Cerebellar nuclear complex (tissue), 1 donor: Measurements from ENCODE around the gene CSF3.
"Not testable (repeated sequence)": the region's sequence is repeated elsewhere in the genome, so short reads cannot be mapped to it uniquely, and the experiment has no call there.

ENCODE experiments used
- DNase-seq, 2 experiments: peaks; one replicate each; lab custom pipeline; 2025; lab: John Stamatoyannopoulos, UW

CSF3 gene

GRCh38 chr17:39997543-39997942, 17.7 kb upstream of the CSF3 start:
- DNase-seq = no peak

GRCh38 chr17:39999067-39999466, 16.2 kb upstream of the CSF3 start:
- no peak for DNase-seq

- DNase-seq = no peak
These were observed 15.1 kb upstream of the CSF3 start for GRCh38 chr17:40000161-40000560.

DNA sequence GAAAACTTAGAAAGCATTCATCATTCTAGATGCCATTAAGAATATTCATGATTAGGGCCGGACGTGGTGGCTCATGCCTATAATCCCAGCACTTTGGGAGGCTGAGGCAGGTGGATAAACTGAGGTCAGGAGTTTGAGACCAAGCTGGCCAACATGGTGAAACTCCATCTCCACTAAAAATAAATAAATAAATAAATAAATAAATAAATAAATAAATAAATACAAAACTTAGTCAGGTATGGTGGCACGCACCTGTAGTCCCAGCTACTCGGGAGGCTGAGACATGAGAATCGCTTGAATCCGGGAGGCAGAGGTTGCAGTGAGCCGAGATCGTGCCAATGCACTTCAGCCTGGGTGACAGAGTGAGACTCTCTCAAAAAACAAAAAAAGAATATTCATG, 13.9 kb upstream of the CSF3 start:
- DNase-seq = not testable (repeated sequence)

- no peak for DNase-seq
These were observed 11.2 kb upstream of the CSF3 start for GRCh38 chr17:40004072-40004471.

GRCh38 chr17:40004712-40005111, 10.5 kb upstream of the CSF3 start:
- DNase-seq = no peak

DNA sequence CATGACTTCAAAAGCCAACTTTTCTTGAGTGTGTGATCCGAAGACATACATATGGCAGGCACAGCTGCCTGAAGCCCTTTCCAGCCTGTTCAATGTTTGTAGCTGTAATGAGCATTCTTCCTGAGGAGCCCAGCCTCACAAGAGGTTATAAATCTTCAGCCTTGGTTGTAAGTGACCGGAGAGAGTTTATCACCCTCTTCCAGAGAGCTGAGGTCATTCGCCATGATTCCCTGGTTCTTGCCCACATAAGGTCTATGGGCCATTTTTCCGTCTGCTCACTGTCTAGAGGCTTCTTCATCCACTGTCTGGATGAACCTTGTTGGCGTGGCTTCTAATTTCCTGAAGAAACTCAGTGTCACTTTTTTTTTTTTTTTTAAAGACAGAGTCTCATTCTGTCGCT, 9.7 kb upstream of the CSF3 start:
- DNase-seq = no peak

DNA sequence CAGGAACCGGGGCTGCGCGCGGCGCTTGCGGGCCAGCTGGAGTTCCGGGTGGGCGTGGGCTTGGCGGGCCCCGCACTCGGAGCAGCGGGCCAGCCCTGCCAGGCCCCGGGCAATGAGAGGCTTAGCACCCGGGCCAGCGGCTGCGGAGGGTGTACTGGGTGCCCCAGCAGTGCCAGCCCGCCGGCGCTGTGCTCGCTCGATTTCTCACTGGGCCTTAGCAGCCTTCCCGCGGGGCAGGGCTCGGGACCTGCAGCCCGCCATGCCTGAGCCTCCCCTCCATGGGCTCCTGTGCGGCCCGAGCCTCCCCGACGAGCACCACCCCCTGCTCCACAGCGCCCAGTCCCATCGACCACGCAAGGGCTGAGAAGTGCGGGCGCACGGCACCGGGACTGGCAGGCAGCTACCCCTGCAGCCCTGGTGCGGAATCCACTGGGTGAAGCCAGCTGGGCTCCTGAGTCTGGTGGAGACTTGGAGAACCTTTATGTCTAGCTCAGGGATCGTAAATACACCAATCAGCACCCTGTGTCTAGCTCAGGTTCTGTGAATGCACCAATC, 4.2 kb upstream of the CSF3 start:
- not testable (repeated sequence) for DNase-seq

GRCh38 chr17:40012017-40012647, 3.1 kb upstream of the CSF3 start:
- DNase-seq = not testable (repeated sequence)

- DNase-seq = no peak
These were observed 762 bp upstream of the CSF3 start for GRCh38 chr17:40014375-40014980.

DNA sequence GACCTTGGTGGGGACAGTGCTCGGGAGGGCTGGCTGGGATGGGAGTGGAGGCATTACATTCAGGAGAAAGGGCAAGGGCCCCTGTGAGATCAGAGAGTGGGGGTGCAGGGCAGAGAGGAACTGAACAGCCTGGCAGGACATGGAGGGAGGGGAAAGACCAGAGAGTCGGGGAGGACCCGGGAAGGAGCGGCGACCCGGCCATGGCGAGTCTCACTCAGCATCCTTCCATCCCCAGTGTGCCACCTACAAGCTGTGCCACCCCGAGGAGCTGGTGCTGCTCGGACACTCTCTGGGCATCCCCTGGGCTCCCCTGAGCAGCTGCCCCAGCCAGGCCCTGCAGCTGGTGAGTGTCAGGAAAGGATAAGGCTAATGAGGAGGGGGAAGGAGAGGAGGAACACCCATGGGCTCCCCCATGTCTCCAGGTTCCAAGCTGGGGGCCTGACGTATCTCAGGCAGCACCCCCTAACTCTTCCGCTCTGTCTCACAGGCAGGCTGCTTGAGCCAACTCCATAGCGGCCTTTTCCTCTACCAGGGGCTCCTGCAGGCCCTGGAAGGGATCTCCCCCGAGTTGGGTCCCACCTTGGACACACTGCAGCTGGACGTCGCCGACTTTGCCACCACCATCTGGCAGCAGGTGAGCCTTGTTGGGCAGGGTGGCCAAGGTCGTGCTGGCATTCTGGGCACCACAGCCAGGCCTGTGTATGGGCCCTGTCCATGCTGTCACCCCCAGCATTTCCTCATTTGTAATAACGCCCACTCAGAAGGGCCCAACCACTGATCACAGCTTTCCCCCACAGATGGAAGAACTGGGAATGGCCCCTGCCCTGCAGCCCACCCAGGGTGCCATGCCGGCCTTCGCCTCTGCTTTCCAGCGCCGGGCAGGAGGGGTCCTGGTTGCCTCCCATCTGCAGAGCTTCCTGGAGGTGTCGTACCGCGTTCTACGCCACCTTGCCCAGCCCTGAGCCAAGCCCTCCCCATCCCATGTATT, 1.1 kb downstream of the CSF3 start:
- no peak for DNase-seq

DNA sequence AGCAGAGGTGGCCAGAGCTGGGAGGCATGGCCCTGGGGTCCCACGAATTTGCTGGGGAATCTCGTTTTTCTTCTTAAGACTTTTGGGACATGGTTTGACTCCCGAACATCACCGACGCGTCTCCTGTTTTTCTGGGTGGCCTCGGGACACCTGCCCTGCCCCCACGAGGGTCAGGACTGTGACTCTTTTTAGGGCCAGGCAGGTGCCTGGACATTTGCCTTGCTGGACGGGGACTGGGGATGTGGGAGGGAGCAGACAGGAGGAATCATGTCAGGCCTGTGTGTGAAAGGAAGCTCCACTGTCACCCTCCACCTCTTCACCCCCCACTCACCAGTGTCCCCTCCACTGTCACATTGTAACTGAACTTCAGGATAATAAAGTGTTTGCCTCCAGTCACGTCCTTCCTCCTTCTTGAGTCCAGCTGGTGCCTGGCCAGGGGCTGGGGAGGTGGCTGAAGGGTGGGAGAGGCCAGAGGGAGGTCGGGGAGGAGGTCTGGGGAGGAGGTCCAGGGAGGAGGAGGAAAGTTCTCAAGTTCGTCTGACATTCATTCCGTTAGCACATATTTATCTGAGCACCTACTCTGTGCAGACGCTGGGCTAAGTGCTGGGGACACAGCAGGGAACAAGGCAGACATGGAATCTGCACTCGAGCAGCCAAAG, 2.3 kb downstream of the CSF3 start:
- DNase-seq = no peak

DNA sequence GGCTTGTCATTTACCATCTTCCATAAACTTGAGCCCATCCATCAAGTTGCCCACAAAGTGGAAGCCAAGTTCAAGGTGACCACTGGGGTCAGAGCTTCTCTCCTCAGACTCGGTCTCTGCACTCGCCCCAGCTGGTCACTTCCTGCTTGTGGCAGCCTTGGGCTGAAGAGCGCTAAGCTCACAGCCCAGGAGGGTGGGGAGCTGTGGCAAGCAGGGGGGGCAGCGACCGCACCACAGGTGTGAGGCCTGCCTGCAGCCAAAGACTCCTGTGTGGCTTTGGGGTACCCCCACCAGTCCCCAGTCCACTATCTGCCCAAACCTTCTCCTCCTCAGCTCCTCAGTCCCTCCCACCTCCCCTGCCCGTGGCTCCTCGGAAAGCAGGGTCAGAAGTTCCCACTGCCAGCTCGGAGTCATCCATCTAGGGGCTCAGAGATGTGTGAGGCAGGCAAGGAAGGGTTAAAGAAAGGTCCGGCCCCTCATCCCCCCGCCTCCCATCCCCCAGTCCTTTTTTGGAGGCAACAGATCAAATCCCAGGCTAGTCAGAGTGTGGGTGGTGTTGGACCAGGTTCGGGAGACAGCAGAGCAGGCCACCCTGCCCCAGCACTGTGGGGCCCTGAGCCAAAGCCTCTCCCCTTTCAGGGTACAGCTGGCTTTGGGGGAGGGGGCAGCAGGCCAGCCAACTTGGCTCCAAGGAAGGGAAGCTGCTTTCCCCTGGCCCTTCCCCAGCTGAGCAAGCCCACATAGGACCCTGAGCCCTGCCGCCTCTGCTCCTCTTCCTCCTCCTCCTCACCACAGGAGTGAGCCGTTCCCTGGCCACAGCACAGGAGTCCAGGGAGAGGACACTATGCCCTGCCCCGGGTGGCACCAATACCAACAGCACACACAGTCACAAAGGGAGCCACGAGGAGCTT, 3.2 kb downstream of the CSF3 start:
- no peak for DNase-seq

- no peak for DNase-seq
These were observed 4.1 kb downstream of the CSF3 start for GRCh38 chr17:40019140-40019991.

GRCh38 chr17:40020146-40020545, 4.9 kb downstream of the CSF3 start:
- no peak for DNase-seq

DNA sequence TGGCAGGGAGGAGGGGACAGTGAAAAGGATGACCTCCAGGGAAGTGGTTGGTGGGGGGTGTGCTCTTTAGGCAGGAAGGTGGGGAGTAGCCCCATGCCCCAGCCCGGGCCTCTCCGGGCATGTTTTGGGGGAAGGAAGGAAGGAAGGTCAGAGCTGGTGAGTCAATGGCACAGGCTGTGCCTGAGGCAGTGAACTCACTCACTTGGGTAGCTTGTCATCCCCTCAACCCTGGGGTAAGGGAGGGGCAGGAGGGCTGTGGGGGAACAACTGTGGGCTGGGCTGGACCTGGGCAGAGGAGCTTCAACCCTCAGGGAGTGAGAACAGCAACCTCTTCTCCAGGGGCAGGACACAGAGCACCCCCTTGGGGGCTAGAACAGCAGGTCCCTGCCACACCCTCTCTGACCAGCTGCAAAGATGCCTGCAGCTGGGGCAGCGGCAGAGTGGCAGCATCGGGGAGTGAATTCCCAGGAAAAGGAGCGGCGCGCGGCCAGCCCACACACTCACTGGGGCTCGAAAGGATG, 6.3 kb downstream of the CSF3 start:
- DNase-seq = no peak

DNA sequence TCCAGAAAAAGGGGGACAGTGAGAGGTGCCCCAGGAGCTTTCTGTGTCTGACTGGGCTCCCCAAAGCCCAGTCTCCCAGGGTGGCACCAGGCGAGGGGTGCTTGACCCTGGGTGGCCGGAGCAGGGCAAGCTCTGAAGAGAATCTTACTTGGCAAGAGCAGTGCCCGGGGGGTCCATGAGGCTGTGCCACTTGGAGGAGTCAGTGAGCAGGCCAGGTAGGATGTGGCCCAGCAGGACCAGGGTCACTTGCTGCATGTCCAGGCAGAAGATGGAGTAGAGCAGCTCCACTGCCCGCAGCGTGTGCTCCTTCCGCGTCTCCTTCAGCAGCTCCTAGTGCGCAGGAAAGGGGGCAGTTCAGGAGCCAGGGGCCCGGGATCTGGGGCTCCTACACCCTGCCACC, 7.3 kb downstream of the CSF3 start:
- no peak for DNase-seq

- no peak for DNase-seq
These were observed 7.8 kb downstream of the CSF3 start for GRCh38 chr17:40022961-40023541.

GRCh38 chr17:40023590-40024292, 8.5 kb downstream of the CSF3 start:
- no peak for DNase-seq
